ENCODE data around the gene TXLNB. TPM values are rescaled to one million over a fixed set of nuclear protein-coding genes. Genes with fewer than 3 reads are reported as not detected.

TXLNB gene
- polyA plus RNA-seq, 1 experiment, result 0.44 TPM

GRCh38 chr6:139313229-139313628 is 21.4 kb upstream of the TXLNB start:
- POLR2A ChIA-PET, result no interaction called here
- Histone ChIP-seq H3K4me3 (ENCODE audit: low read depth, low read length) (no peak overlapping the region), H3K36me3 (ENCODE audit: control insufficient read depth, insufficient read depth, low read length) (no peaks in the 10 kb centered on the region), H3K27me3 (ENCODE audit: control insufficient read depth, insufficient read depth, low read length) (no peaks in the 10 kb centered on the region)
- DNase-seq (ENCODE audit: low read depth), result no peak
- CTCF ChIA-PET, result no interaction called here
- TF ChIP-seq, protein P1, sequence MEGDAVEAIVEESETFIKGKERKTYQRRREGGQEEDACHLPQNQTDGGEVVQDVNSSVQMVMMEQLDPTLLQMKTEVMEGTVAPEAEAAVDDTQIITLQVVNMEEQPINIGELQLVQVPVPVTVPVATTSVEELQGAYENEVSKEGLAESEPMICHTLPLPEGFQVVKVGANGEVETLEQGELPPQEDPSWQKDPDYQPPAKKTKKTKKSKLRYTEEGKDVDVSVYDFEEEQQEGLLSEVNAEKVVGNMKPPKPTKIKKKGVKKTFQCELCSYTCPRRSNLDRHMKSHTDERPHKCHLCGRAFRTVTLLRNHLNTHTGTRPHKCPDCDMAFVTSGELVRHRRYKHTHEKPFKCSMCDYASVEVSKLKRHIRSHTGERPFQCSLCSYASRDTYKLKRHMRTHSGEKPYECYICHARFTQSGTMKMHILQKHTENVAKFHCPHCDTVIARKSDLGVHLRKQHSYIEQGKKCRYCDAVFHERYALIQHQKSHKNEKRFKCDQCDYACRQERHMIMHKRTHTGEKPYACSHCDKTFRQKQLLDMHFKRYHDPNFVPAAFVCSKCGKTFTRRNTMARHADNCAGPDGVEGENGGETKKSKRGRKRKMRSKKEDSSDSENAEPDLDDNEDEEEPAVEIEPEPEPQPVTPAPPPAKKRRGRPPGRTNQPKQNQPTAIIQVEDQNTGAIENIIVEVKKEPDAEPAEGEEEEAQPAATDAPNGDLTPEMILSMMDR (IDR thresholded peaks at IDR 0.05; ENCODE audit: insufficient read depth, low read depth, low read length), result no peak

DNA sequence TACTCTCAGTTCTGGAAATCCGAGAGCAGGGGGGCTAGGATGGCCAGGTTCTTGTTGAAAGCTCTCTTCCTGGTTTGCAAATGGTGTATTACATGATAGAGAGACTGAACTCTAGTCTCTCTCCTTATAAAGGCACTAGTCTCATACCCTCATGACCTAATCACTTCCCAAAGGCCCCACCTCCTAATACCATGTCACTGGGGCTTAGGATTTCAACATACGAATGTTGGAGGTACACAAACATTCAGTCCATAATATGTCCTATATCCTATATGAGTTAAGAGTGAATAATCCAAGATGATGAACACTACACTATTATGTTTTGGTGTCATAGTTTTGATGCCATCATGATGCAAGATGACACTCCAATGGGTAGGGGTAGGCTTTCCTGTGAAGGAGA is 20.0 kb upstream of the TXLNB start:
- DNase-seq (ENCODE audit: low read depth), result no peak

DNA sequence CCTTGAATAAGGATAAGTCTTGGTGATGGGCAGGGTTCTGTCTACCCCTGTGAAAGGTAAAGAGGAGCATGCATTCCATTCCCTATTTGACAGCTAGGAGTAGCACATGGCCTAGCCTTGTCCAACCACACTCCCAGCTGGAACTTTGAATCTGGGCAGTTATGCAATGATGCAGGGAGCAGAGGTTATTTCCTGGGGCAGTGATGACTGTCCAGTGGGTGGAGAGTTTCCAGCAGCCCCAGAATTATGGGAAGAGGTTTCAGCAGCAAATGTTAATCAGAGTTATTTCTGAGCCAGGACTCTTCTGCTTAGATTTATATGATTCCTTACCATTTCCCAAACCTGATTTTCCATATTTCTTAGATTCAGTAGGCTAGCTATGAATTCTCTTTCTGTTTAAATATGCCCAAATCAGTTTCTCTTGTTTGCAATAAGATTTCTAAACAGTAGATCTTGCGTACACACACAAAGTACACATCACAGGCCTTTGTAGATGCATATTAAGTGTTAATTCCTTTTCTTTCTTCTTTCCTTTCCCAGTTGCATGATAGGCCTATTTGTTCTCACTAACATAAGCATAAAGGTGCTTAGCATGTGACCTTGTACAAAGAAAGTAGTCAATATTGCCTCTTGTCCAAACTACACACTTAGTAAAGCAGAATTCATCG is 17.3 kb upstream of the TXLNB start:
- CTCF ChIA-PET, result no interaction called here
- H3K4me3 ChIP-seq (ENCODE audit: low read depth, low read length), result no peak overlapping the region
- POLR2A ChIA-PET, result no interaction called here
- no peaks in the 10 kb centered on the region for H3K27me3 ChIP-seq (ENCODE audit: control insufficient read depth, insufficient read depth, low read length)
- TF ChIP-seq, protein P1 (IDR thresholded peaks at IDR 0.05; ENCODE audit: insufficient read depth, low read depth, low read length), result no peak
- DNase-seq (ENCODE audit: low read depth), result no peak
- no peaks in the 10 kb centered on the region for H3K36me3 ChIP-seq (ENCODE audit: control insufficient read depth, insufficient read depth, low read length)

More for the DNA sequence above, 20.0 kb upstream of the TXLNB start:
- TF ChIP-seq, protein P1 (IDR thresholded peaks at IDR 0.05; ENCODE audit: insufficient read depth, low read depth, low read length), result no peak
- ChIA-PET POLR2A (no interaction called here), CTCF (interaction anchor here (0.6 kb wide), 1 partner anchor 132 kb away, joined by 3 read pairs; no protein-coding TSS in a partner anchor)
- no peaks in the 10 kb centered on the region for H3K27me3 ChIP-seq (ENCODE audit: control insufficient read depth, insufficient read depth, low read length)
- H3K36me3 ChIP-seq (ENCODE audit: control insufficient read depth, insufficient read depth, low read length), result no peaks in the 10 kb centered on the region
- no peak overlapping the region for H3K4me3 ChIP-seq (ENCODE audit: low read depth, low read length)

GRCh38 chr6:139308286-139308916 is 16.6 kb upstream of the TXLNB start:
- H3K4me3 ChIP-seq (ENCODE audit: low read depth, low read length), result no peak overlapping the region
- no peaks in the 10 kb centered on the region for H3K27me3 ChIP-seq (ENCODE audit: control insufficient read depth, insufficient read depth, low read length)
- POLR2A ChIA-PET, result no interaction called here
- DNase-seq (ENCODE audit: low read depth), result no peak
- no peaks in the 10 kb centered on the region for H3K36me3 ChIP-seq (ENCODE audit: control insufficient read depth, insufficient read depth, low read length)
- CTCF ChIA-PET, result no interaction called here
- TF ChIP-seq, protein P1 (IDR thresholded peaks at IDR 0.05; ENCODE audit: insufficient read depth, low read depth, low read length), result no peak

DNA sequence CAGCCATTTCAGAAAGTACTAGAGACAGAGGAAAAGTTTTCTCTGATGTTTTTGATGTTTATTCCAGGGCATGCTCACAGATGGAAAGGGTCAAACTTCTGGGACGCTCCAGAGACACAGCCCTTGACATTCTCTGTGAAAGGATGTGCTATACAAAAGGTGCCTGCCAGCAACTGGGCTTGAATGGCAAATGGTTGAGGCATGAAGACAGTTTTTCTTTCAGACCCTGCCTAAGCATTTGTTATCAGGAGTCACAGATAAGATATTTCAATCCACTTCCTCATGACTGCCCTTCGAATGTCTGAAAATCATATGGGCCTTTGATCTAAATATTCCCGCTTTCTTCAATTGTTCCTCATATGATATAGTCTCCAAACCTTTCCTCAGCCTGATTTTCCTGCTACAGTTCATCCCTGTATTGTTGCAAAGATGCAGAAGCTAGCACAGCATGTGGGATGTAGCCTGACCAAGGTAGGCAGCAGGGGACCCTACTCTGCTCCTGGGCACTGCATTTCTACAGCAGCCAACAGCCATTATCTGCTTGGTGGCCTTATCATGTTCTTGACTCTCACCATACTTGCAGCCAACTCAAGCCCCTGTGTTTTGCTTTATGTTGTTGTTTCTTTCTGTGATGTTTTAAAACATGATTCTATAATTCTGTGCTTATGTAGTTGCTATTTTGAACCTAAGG is 14.6 kb upstream of the TXLNB start:
- DNase-seq (ENCODE audit: low read depth), result no peak
- H3K4me3 ChIP-seq (ENCODE audit: low read depth, low read length), result no peak overlapping the region
- TF ChIP-seq, protein P1 (IDR thresholded peaks at IDR 0.05; ENCODE audit: insufficient read depth, low read depth, low read length), result no peak
- ChIA-PET POLR2A (no interaction called here), CTCF (no interaction called here)
- no peaks in the 10 kb centered on the region for H3K36me3 ChIP-seq (ENCODE audit: control insufficient read depth, insufficient read depth, low read length)
- no peaks in the 10 kb centered on the region for H3K27me3 ChIP-seq (ENCODE audit: control insufficient read depth, insufficient read depth, low read length)

Measured in BJ (cell line).